WTC11 (cell line): ENCODE measurements around the gene PCSK2. TPM values are rescaled to one million over a fixed set of nuclear protein-coding genes. Genes with fewer than 3 reads are reported as not detected.

ENCODE experiments used
- ATAC-seq: fragments of 200-7000 bp; cut with Tn5 transposase; 2 replicates; pipeline ENCODE4 v1.10.0; 2021; ENCODE audit warnings: mild to moderate bottlenecking, moderate library complexity
- CTCF ChIA-PET: fragments of 300-600 bp; sonication (Branson Sonifier 250); formaldehyde crosslinking; loops from one replicate; lab custom pipeline; 2021; ENCODE audit warnings: antibody characterized with exemption; lab: Charles Lee
- POLR2A ChIA-PET: fragments of 350-600 bp; sonication (Branson Sonifier 250); formaldehyde crosslinking; loops from one replicate; lab custom pipeline; 2021; ENCODE audit warnings: antibody characterized with exemption; lab: Charles Lee
- DNase-seq: peaks from one replicate; pipeline ENCODE4 v3.0.0; 2021; ENCODE audit warnings: low spot score
- H3K27ac Mint-ChIP-seq: 2 replicates; pipeline ENCODE4 v1.8.0; 2021; ENCODE audit warnings: mixed read lengths
- H3K27me3 Mint-ChIP-seq: 2 replicates; pipeline ENCODE4 v1.8.0; 2021; ENCODE audit warnings: low read depth, mild to moderate bottlenecking, moderate library complexity, mixed read lengths
- H3K36me3 Mint-ChIP-seq: 2 replicates; pipeline ENCODE4 v1.8.0; 2021; ENCODE audit warnings: mixed read lengths
- H3K4me1 Mint-ChIP-seq: 2 replicates; pipeline ENCODE4 v1.8.0; 2022; ENCODE audit warnings: mixed read lengths
- H3K4me3 Mint-ChIP-seq: 2 replicates; pipeline ENCODE4 v1.8.0; 2021; ENCODE audit warnings: mild to moderate bottlenecking, moderate library complexity, mixed read lengths
- H3K9me3 Mint-ChIP-seq: 2 replicates; pipeline ENCODE4 v1.8.0; 2021; ENCODE audit warnings: mixed read lengths
- EMX1 ChIP-seq: fragments of 250-450 bp; sonication (Bioruptor Pico); IDR thresholded peaks from 2 replicates; pipeline ENCODE4 v1.8.0; 2021; ENCODE audit warnings: mild to moderate bottlenecking
- JUN ChIP-seq: sonication (generic); formaldehyde crosslinking; IDR thresholded peaks from 2 replicates; pipeline ENCODE4 v1.8.0; 2023; ENCODE audit warnings: mild to moderate bottlenecking, missing genetic modification reagents
- OVOL2 ChIP-seq: fragments of 250-450 bp; sonication (Bioruptor Pico); IDR thresholded peaks from 2 replicates; pipeline ENCODE4 v1.9.0; 2021; ENCODE audit warnings: mild to moderate bottlenecking, borderline replicate concordance
- SMAD4 ChIP-seq: sonication (generic); formaldehyde crosslinking; IDR thresholded peaks from 2 replicates; pipeline ENCODE4 v1.8.0; 2022; ENCODE audit warnings: mild to moderate bottlenecking, missing genetic modification reagents
- ZNF232 ChIP-seq: sonication (generic); formaldehyde crosslinking; IDR thresholded peaks from 2 replicates; pipeline ENCODE4 v1.8.0; 2022; ENCODE audit warnings: mild to moderate bottlenecking, missing genetic modification reagents
- ZNF317 ChIP-seq: sonication (generic); formaldehyde crosslinking; IDR thresholded peaks from 2 replicates; pipeline ENCODE4 v1.8.1; 2023; ENCODE audit warnings: low read depth, mild to moderate bottlenecking, moderate library complexity, missing genetic modification reagents, borderline replicate concordance
- total RNA-seq: library from RNA; stranded (reverse); gene quantifications from 3 replicates; pipeline ENCODE4 v1.2.3, GENCODE V29; 2021
- TF ChIP-seq, protein P1 (sequence below): fragments of 250-450 bp; sonication (Bioruptor Pico); IDR thresholded peaks from 2 replicates; pipeline ENCODE4 v1.9.0; 2021; ENCODE audit warnings: mild to moderate bottlenecking, borderline replicate concordance
- TF ChIP-seq, protein P2 (sequence below): sonication (generic); formaldehyde crosslinking; IDR thresholded peaks from 2 replicates; pipeline ENCODE4 v1.8.0; 2022; ENCODE audit warnings: missing genetic modification reagents
- TF ChIP-seq, protein P3 (sequence below): sonication (generic); formaldehyde crosslinking; IDR thresholded peaks from 2 replicates; pipeline ENCODE4 v1.8.0; 2022; ENCODE audit warnings: mild to moderate bottlenecking, missing genetic modification reagents
- TF ChIP-seq, protein P4 (sequence below): sonication (generic); formaldehyde crosslinking; IDR thresholded peaks from 2 replicates; pipeline ENCODE4 v1.8.1; 2022; ENCODE audit warnings: missing genetic modification reagents, borderline replicate concordance
- TF ChIP-seq, protein P5 (sequence below): fragments of 250-450 bp; sonication (Bioruptor Pico); IDR thresholded peaks from 2 replicates; pipeline ENCODE4 v1.9.0; 2021; ENCODE audit warnings: mild to moderate bottlenecking
- TF ChIP-seq, protein P6 (sequence below): sonication (generic); formaldehyde crosslinking; IDR thresholded peaks from 2 replicates; pipeline ENCODE4 v1.8.1; 2023; ENCODE audit warnings: mild to moderate bottlenecking, missing genetic modification reagents, borderline replicate concordance
- TF ChIP-seq, protein P7 (sequence below): sonication (generic); formaldehyde crosslinking; IDR thresholded peaks from 2 replicates; pipeline ENCODE4 v1.8.1; 2023; ENCODE audit warnings: mild to moderate bottlenecking, missing genetic modification reagents

The PCSK2 gene
- total RNA-seq, 1 experiment from 2014 or later, result 0.74 TPM

DNA sequence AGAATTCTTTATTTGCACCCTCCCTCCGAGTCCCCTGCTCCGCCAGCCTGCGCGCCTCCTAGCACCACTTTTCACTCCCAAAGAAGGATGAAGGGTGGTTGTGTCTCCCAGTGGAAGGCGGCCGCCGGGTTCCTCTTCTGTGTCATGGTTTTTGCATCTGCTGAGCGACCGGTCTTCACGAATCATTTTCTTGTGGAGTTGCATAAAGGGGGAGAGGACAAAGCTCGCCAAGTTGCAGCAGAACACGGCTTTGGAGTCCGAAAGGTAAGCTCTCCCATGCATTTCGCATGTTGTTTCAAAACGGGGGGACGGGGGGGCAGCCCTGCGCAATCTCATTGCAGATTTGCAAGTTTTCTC, 357 bp downstream of the PCSK2 start (continued):
- TF ChIP-seq, protein P1, sequence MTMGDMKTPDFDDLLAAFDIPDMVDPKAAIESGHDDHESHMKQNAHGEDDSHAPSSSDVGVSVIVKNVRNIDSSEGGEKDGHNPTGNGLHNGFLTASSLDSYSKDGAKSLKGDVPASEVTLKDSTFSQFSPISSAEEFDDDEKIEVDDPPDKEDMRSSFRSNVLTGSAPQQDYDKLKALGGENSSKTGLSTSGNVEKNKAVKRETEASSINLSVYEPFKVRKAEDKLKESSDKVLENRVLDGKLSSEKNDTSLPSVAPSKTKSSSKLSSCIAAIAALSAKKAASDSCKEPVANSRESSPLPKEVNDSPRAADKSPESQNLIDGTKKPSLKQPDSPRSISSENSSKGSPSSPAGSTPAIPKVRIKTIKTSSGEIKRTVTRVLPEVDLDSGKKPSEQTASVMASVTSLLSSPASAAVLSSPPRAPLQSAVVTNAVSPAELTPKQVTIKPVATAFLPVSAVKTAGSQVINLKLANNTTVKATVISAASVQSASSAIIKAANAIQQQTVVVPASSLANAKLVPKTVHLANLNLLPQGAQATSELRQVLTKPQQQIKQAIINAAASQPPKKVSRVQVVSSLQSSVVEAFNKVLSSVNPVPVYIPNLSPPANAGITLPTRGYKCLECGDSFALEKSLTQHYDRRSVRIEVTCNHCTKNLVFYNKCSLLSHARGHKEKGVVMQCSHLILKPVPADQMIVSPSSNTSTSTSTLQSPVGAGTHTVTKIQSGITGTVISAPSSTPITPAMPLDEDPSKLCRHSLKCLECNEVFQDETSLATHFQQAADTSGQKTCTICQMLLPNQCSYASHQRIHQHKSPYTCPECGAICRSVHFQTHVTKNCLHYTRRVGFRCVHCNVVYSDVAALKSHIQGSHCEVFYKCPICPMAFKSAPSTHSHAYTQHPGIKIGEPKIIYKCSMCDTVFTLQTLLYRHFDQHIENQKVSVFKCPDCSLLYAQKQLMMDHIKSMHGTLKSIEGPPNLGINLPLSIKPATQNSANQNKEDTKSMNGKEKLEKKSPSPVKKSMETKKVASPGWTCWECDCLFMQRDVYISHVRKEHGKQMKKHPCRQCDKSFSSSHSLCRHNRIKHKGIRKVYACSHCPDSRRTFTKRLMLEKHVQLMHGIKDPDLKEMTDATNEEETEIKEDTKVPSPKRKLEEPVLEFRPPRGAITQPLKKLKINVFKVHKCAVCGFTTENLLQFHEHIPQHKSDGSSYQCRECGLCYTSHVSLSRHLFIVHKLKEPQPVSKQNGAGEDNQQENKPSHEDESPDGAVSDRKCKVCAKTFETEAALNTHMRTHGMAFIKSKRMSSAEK (CRISPR knock-in tag), result no peak
- TF ChIP-seq, protein P2, sequence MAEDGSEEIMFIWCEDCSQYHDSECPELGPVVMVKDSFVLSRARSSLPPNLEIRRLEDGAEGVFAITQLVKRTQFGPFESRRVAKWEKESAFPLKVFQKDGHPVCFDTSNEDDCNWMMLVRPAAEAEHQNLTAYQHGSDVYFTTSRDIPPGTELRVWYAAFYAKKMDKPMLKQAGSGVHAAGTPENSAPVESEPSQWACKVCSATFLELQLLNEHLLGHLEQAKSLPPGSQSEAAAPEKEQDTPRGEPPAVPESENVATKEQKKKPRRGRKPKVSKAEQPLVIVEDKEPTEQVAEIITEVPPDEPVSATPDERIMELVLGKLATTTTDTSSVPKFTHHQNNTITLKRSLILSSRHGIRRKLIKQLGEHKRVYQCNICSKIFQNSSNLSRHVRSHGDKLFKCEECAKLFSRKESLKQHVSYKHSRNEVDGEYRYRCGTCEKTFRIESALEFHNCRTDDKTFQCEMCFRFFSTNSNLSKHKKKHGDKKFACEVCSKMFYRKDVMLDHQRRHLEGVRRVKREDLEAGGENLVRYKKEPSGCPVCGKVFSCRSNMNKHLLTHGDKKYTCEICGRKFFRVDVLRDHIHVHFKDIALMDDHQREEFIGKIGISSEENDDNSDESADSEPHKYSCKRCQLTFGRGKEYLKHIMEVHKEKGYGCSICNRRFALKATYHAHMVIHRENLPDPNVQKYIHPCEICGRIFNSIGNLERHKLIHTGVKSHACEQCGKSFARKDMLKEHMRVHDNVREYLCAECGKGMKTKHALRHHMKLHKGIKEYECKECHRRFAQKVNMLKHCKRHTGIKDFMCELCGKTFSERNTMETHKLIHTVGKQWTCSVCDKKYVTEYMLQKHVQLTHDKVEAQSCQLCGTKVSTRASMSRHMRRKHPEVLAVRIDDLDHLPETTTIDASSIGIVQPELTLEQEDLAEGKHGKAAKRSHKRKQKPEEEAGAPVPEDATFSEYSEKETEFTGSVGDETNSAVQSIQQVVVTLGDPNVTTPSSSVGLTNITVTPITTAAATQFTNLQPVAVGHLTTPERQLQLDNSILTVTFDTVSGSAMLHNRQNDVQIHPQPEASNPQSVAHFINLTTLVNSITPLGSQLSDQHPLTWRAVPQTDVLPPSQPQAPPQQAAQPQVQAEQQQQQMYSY (CRISPR knock-in tag), result no peak

DNA sequence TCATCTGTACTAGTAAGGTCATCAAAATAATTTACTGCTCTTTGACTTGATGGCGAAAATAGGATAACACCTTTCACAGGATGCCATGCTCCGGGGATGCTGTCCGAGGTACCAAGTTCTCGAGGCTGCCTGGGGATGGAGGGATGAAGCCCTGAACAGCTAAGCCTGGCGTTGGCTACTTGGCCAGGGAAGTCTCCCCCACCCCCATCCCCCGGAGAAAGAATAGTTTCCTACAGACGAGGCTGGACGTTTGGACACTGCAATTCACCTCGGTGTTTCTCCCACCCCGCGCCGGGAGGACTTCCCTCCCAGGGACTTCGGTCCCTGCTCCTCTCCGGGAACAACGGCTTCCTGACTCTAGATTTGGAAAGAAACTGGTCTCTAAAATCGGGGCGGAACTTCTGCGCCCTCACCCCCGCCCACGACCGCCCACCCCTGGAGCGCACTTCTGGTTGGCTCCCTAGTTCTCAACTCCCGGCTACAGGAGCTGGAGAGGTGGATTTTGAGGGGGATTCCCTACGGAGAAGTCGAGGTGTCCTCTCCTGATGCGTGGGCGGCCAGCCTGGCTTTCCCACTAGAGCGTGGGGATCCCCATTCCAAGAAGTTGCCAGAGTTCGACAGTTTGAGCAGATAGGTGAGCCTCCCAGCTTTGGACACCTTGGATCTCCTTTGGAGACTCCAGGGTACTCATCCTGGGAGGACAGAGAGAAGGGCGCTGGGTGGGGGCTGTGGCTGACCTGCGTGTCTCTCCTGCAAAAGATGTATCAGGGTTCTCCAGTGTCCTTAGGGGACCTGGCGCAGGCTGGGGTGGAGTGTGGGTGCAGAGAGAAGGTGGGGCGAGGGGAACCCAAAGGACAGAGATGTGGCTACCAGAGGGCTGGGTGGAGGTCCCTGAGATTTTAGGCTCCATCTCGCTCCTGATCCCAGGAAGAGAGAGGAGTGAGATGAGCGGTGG, 1.1 kb downstream of the PCSK2 start:
- H3K4me1 Mint-ChIP-seq, result peaks cover 31% of the 10 kb centered on the region
- DNase-seq, result peak; percentile 70
- H3K27ac Mint-ChIP-seq, result no peak overlapping the region
- TF ChIP-seq ZNF232, result 0 out of 2 replicates have a peak, but pooled peaks have one; percentile 48
- TF ChIP-seq, protein P3, sequence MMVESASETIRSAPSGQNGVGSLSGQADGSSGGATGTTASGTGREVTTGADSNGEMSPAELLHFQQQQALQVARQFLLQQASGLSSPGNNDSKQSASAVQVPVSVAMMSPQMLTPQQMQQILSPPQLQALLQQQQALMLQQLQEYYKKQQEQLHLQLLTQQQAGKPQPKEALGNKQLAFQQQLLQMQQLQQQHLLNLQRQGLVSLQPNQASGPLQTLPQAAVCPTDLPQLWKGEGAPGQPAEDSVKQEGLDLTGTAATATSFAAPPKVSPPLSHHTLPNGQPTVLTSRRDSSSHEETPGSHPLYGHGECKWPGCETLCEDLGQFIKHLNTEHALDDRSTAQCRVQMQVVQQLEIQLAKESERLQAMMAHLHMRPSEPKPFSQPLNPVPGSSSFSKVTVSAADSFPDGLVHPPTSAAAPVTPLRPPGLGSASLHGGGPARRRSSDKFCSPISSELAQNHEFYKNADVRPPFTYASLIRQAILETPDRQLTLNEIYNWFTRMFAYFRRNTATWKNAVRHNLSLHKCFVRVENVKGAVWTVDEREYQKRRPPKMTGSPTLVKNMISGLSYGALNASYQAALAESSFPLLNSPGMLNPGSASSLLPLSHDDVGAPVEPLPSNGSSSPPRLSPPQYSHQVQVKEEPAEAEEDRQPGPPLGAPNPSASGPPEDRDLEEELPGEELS (CRISPR knock-in tag), result 0 out of 2 replicates have a peak, but pooled peaks have one; percentile 30
- TF ChIP-seq SMAD4, result peak; percentile 66; the same call in 1 of the 2 replicates
- TF ChIP-seq, protein P4, sequence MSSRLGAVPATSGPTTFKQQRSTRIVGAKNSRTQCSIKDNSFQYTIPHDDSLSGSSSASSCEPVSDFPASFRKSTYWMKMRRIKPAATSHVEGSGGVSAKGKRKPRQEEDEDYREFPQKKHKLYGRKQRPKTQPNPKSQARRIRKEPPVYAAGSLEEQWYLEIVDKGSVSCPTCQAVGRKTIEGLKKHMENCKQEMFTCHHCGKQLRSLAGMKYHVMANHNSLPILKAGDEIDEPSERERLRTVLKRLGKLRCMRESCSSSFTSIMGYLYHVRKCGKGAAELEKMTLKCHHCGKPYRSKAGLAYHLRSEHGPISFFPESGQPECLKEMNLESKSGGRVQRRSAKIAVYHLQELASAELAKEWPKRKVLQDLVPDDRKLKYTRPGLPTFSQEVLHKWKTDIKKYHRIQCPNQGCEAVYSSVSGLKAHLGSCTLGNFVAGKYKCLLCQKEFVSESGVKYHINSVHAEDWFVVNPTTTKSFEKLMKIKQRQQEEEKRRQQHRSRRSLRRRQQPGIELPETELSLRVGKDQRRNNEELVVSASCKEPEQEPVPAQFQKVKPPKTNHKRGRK, result no peak
- TF ChIP-seq, protein P5, sequence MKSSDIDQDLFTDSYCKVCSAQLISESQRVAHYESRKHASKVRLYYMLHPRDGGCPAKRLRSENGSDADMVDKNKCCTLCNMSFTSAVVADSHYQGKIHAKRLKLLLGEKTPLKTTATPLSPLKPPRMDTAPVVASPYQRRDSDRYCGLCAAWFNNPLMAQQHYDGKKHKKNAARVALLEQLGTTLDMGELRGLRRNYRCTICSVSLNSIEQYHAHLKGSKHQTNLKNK, result no peak
- no peak for TF ChIP-seq EMX1 (CRISPR knock-in tag)
- TF ChIP-seq, protein P6, sequence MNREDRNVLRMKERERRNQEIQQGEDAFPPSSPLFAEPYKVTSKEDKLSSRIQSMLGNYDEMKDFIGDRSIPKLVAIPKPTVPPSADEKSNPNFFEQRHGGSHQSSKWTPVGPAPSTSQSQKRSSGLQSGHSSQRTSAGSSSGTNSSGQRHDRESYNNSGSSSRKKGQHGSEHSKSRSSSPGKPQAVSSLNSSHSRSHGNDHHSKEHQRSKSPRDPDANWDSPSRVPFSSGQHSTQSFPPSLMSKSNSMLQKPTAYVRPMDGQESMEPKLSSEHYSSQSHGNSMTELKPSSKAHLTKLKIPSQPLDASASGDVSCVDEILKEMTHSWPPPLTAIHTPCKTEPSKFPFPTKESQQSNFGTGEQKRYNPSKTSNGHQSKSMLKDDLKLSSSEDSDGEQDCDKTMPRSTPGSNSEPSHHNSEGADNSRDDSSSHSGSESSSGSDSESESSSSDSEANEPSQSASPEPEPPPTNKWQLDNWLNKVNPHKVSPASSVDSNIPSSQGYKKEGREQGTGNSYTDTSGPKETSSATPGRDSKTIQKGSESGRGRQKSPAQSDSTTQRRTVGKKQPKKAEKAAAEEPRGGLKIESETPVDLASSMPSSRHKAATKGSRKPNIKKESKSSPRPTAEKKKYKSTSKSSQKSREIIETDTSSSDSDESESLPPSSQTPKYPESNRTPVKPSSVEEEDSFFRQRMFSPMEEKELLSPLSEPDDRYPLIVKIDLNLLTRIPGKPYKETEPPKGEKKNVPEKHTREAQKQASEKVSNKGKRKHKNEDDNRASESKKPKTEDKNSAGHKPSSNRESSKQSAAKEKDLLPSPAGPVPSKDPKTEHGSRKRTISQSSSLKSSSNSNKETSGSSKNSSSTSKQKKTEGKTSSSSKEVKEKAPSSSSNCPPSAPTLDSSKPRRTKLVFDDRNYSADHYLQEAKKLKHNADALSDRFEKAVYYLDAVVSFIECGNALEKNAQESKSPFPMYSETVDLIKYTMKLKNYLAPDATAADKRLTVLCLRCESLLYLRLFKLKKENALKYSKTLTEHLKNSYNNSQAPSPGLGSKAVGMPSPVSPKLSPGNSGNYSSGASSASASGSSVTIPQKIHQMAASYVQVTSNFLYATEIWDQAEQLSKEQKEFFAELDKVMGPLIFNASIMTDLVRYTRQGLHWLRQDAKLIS (CRISPR knock-in tag), result no peak
- peak; percentile 77 for TF ChIP-seq JUN
- no peak for TF ChIP-seq OVOL2 (CRISPR knock-in tag)
- TF ChIP-seq, protein P7, sequence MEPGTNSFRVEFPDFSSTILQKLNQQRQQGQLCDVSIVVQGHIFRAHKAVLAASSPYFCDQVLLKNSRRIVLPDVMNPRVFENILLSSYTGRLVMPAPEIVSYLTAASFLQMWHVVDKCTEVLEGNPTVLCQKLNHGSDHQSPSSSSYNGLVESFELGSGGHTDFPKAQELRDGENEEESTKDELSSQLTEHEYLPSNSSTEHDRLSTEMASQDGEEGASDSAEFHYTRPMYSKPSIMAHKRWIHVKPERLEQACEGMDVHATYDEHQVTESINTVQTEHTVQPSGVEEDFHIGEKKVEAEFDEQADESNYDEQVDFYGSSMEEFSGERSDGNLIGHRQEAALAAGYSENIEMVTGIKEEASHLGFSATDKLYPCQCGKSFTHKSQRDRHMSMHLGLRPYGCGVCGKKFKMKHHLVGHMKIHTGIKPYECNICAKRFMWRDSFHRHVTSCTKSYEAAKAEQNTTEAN, result peak; percentile 58; the same call in 1 of the 2 replicates
- no peak for TF ChIP-seq ZNF317 (CRISPR knock-in tag)

More for the DNA sequence above, 1.1 kb downstream of the PCSK2 start:
- Mint-ChIP-seq H3K27me3 (peaks cover 72% of the 10 kb centered on the region), H3K4me3 (peak overlapping the region; percentile 78), H3K9me3 (no peaks in the 10 kb centered on the region), H3K36me3 (no peaks in the 10 kb centered on the region)
- peak; percentile 19 for ATAC-seq
- ChIA-PET POLR2A (interaction anchor here (1.2 kb wide), 1 partner anchor 25 kb away, joined by 3 read pairs; no protein-coding TSS in a partner anchor), CTCF (interaction anchor here (1.2 to 1.6 kb wide), 2 partner anchors 421 to 424 kb away, joined by 3 to 4 read pairs; no protein-coding TSS in a partner anchor)
